Endothelial cell (in vitro differentiated cells): ENCODE results near the gene FUZ. TPM values are rescaled to one million over a fixed set of nuclear protein-coding genes. Genes with fewer than 3 reads are reported as not detected.
A peak's percentile ranks its signal among the peaks of the same experiment; 100 is the strongest.

Experiments used
- DNase-seq: peaks from one replicate; pipeline ENCODE4 v3.0.0; 2021; ENCODE audit warnings: low spot score
- H3K27ac Mint-ChIP-seq: one replicate; pipeline ENCODE4 v1.8.0; 2021; ENCODE audit warnings: mixed read lengths, inconsistent platforms; ENCODE audit not compliant: unreplicated experiment
- H3K27me3 Mint-ChIP-seq: one replicate; pipeline ENCODE4 v1.8.0; 2021; ENCODE audit warnings: mild to moderate bottlenecking, moderate library complexity, mixed read lengths, inconsistent platforms; ENCODE audit not compliant: unreplicated experiment
- H3K36me3 Mint-ChIP-seq: one replicate; pipeline ENCODE4 v1.8.0; 2021; ENCODE audit warnings: mild to moderate bottlenecking, low read depth, mixed read lengths, inconsistent platforms; ENCODE audit not compliant: unreplicated experiment
- H3K4me1 Mint-ChIP-seq: one replicate; pipeline ENCODE4 v1.8.0; 2021; ENCODE audit warnings: mild to moderate bottlenecking, mixed read lengths, inconsistent platforms; ENCODE audit not compliant: unreplicated experiment
- H3K4me3 Mint-ChIP-seq: one replicate; pipeline ENCODE4 v1.8.0; 2021; ENCODE audit warnings: mild to moderate bottlenecking, mixed read lengths, inconsistent platforms; ENCODE audit not compliant: unreplicated experiment
- H3K9me3 Mint-ChIP-seq: one replicate; pipeline ENCODE4 v1.8.0; 2021; ENCODE audit warnings: mixed read lengths, inconsistent platforms; ENCODE audit not compliant: unreplicated experiment
- CTCF ChIP-seq: fragments of 200-600 bp; sonication (generic); IDR thresholded peaks from one replicate; pipeline ENCODE4 v1.5.0; 2021; ENCODE audit warnings: antibody characterized with exemption; ENCODE audit not compliant: unreplicated experiment
- total RNA-seq: library from RNA; stranded (reverse); fragmentation: NEBNext Ultra II Directional; extraction: Animal tissue kit (Norgen Biotek cat#: 25700); gene quantifications from one replicate; pipeline ENCODE4 v1.2.1, GENCODE V29; 2021; ENCODE audit not compliant: unreplicated experiment

Gene FUZ
- total RNA-seq, 1 donor from 2014 or later: 15.6 TPM

GRCh38 chr19:49811328-49811727, 1.8 kb downstream of the FUZ start:
- Mint-ChIP-seq H3K9me3 (no peaks in the 10 kb centered on the region), H3K27me3 (peaks cover 24% of the 10 kb centered on the region), H3K36me3 (peaks cover 6% of the 10 kb centered on the region), H3K27ac (no peak overlapping the region), H3K4me3 (no peak overlapping the region), H3K4me1 (peaks cover 25% of the 10 kb centered on the region)
- TF ChIP-seq CTCF: no peak
- DNase-seq: no peak

GRCh38 chr19:49809941-49810389, 3.1 kb downstream of the FUZ start:
- no peaks in the 10 kb centered on the region for H3K9me3 Mint-ChIP-seq
- H3K27me3 Mint-ChIP-seq: peaks cover 24% of the 10 kb centered on the region
- TF ChIP-seq CTCF: no peak

DNA sequence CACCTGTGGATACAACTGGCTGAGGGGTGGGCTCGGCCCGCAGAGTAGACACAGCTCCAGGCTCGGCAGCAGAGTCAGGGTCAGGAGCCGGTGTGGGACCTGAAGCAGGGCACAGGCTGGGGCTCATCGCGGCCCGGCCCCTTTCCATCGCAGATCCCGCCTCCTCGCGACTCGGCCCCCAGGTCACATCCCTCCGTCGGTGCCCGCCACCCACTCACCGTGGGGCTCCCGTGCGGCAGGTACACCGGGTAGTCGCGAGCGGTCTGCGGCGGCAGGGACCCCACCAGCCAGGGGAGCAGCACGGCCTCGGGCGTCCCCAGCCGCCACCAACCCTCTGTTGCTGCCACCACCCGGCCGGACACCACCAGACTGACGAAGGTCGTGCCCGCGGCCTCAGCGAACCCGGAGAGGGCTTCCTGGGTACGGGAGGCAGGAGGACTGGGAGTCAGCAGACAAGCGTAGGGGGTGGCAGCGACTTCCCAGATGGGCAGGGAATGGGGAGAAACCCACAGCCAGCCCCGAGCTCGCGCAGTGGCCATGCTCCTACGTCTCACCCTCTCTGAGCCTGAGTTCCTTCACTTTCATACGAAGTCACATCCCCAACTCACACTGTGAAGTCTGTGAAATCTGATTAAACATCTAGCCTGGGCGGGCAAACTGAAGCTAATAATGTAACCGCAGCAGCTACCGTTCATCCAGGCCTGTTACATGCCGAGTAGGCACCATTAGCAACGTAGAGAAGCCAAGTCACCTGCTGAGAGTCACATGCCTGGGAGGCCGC, 3.7 kb downstream of the FUZ start:
- peaks cover 26% of the 10 kb centered on the region for H3K4me1 Mint-ChIP-seq
- H3K27ac Mint-ChIP-seq: peak overlapping the region; percentile 41
- peak; percentile 45 for DNase-seq
- peaks cover 28% of the 10 kb centered on the region for H3K27me3 Mint-ChIP-seq
- H3K9me3 Mint-ChIP-seq: no peaks in the 10 kb centered on the region
- no peak for TF ChIP-seq CTCF
- H3K4me3 Mint-ChIP-seq: peak overlapping the region; percentile 80
- peaks cover 10% of the 10 kb centered on the region for H3K36me3 Mint-ChIP-seq

More at GRCh38 chr19:49809941-49810389, 3.1 kb downstream of the FUZ start:
- peak overlapping the region; percentile 77 for H3K4me3 Mint-ChIP-seq
- peaks cover 10% of the 10 kb centered on the region for H3K36me3 Mint-ChIP-seq
- no peak for DNase-seq
- H3K27ac Mint-ChIP-seq: peak overlapping the region; percentile 88
- H3K4me1 Mint-ChIP-seq: peaks cover 29% of the 10 kb centered on the region

DNA sequence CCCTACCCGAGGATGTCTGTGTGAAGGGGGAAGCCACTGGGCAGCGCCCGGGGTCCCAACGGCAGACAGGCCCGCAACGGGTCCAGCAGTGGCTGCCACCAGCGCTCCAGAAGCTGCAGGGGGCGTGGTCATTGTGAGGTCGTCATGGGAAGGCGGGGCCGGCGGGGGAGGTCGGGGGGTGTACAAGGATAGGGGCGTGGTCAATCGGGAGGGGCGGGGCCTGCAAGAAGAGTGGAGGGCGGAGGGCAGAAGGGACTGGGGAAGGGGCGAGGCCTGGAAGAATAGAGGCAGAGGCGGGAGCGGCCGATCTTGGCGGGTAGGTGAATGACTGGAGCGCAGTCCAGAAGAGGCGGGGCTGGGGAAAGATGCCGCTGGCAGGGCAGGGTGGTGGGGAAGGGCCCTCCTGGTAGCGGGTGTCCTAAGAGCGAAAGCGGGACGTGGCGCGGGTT, 4.4 kb downstream of the FUZ start:
- Mint-ChIP-seq H3K4me3 (peak overlapping the region; percentile 80), H3K9me3 (no peaks in the 10 kb centered on the region), H3K36me3 (peaks cover 10% of the 10 kb centered on the region), H3K27ac (peak overlapping the region; percentile 41), H3K4me1 (peaks cover 24% of the 10 kb centered on the region), H3K27me3 (peaks cover 29% of the 10 kb centered on the region)
- DNase-seq: peak; percentile 94
- TF ChIP-seq CTCF: no peak
